Measurements from ENCODE around the gene SRSF2. TPM values are rescaled to one million over a fixed set of nuclear protein-coding genes. Genes with fewer than 3 reads are reported as not detected.
"Not testable (repeated sequence)": the region's sequence is repeated elsewhere in the genome, so short reads cannot be mapped to it uniquely, and the experiment has no call there.

The SRSF2 gene
- total and polyA plus RNA-seq, 2 experiments from 2014 or later = 123 to 165 TPM

- no peaks in the 10 kb centered on the region; the same call in 1 of the 2 replicates for H4K20me1 ChIP-seq (ENCODE audit: insufficient read depth)
- in situ Hi-C loops (cut with MboI) = no loop called here
- peak overlapping the region; percentile 25; the same call in 1 of the 2 replicates for H2AFZ ChIP-seq
- no peaks in the 10 kb centered on the region for H3K27me3 ChIP-seq (replicated peaks; ENCODE audit: insufficient read depth)
- peaks cover 100% of the 10 kb centered on the region for H3K79me2 ChIP-seq (ENCODE audit: insufficient read depth)
- DNase-seq = peak; percentile 52
- H3K4me2 ChIP-seq (ENCODE audit: unreplicated experiment) = peak overlapping the region; percentile 86
- H3K9me2 ChIP-seq (ENCODE audit: insufficient read depth) = no peaks in the 10 kb centered on the region
- peaks cover 59% of the 10 kb centered on the region for H3F3A ChIP-seq (ENCODE audit: insufficient read depth)
- no peaks in the 10 kb centered on the region for H3K36me3 ChIP-seq (ENCODE audit: low read depth)
- no peaks in the 10 kb centered on the region for H3K9me3 ChIP-seq (ENCODE audit: low read depth)
- H3K4me1 ChIP-seq (ENCODE audit: insufficient read depth) = peaks cover 68% of the 10 kb centered on the region
- no peak for TF ChIP-seq EZH2phosphoT487 (IDR thresholded peaks at IDR 0.05; ENCODE audit: insufficient read depth, low read depth)
- TF ChIP-seq EZH2 (IDR thresholded peaks at IDR 0.05; ENCODE audit: insufficient read depth, poor library complexity, severe bottlenecking) = no peak
- H3K27ac ChIP-seq = peak overlapping the region; percentile 98
- 12 to 13% methylated on average over 8 of the region's 8 CpGs for WGBS, 2 experiments (ENCODE audit: low coverage in 1 of 2, low lambda C conversion rate in 2 of 2, missing lambda C conversion rate in 2 of 2)
- H3K4me3 ChIP-seq = peak overlapping the region; percentile 67
- peak overlapping the region; percentile 86 for H3K9ac ChIP-seq
Measured at GRCh38 chr17:76700270-76700616, 36.9 kb downstream of the SRSF2 start.

GRCh38 chr17:76698466-76698977 lies 38.6 kb downstream of the SRSF2 start:
- H4K20me1 ChIP-seq (ENCODE audit: insufficient read depth); H2AFZ ChIP-seq; H3K4me2 ChIP-seq (ENCODE audit: unreplicated experiment); H3K36me3 ChIP-seq (ENCODE audit: low read depth); H3K9me3 ChIP-seq (ENCODE audit: low read depth); DNase-seq; in situ Hi-C loops (cut with MboI); H3K4me3 ChIP-seq; H3K27me3 ChIP-seq (replicated peaks; ENCODE audit: insufficient read depth); H3K9me2 ChIP-seq (ENCODE audit: insufficient read depth): not testable (repeated sequence)
- H3F3A ChIP-seq (ENCODE audit: insufficient read depth) = peaks cover 63% of the 10 kb centered on the region
- peak overlapping the region; percentile 59; the same call in 1 of the 2 replicates for H3K9ac ChIP-seq
- peak overlapping the region; percentile 98 for H3K27ac ChIP-seq
- peaks cover 100% of the 10 kb centered on the region for H3K79me2 ChIP-seq (ENCODE audit: insufficient read depth)
- WGBS, 2 experiments (ENCODE audit: low coverage in 1 of 2, low lambda C conversion rate in 2 of 2, missing lambda C conversion rate in 2 of 2) = 76 to 80% methylated on average over 7 of the region's 7 CpGs
- H3K4me1 ChIP-seq (ENCODE audit: insufficient read depth) = peaks cover 84% of the 10 kb centered on the region

DNA sequence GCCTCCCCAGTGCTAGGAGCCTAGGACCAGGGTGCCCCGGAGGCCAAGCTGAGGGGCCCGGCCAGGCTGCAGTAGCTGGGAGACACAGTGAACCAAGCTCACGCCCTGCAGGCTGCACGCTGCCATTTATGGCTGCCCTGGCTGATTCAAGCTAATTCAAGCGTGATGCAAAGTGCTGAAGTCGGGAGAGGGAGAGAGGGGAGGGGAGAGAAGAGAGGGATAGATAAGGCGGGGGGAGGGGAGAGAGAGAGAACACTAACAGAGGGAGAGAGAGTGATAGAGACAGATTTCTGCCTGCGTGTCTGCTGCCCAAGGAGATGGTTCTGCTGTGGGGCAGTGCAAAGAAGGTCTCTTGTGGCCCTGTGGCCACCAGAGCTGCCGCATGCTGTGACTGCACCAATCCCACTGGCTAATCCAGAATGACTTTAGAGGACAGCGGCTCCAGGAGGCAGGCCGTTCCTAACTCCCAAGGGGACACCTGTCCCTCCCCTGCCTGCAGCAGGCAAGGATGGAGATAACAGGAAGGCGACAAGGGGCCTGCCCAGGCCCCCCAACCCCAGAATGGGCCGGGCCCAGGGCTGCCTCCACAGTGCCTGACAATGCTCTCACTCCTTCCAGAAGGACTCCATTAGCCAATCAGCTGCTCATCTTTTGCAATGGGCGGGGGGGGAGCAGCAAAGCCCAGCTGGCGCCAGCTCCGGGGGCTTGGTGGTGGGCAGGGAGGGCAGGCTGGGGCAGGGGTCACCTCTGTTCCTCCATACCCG lies 39.2 kb downstream of the SRSF2 start:
- H3K79me2 ChIP-seq (ENCODE audit: insufficient read depth) = peaks cover 99% of the 10 kb centered on the region
- no peaks in the 10 kb centered on the region for H3K9me2 ChIP-seq (ENCODE audit: insufficient read depth)
- peaks cover 59% of the 10 kb centered on the region for H3F3A ChIP-seq (ENCODE audit: insufficient read depth)
- TF ChIP-seq EZH2 (IDR thresholded peaks at IDR 0.05; ENCODE audit: insufficient read depth, poor library complexity, severe bottlenecking) = no peak
- no peak for TF ChIP-seq EZH2phosphoT487 (IDR thresholded peaks at IDR 0.05; ENCODE audit: insufficient read depth, low read depth)
- peaks cover 90% of the 10 kb centered on the region for H3K4me1 ChIP-seq (ENCODE audit: insufficient read depth)
- 37 to 40% methylated on average over 14 to 16 of the region's 17 CpGs for WGBS, 2 experiments (ENCODE audit: low coverage in 1 of 2, low lambda C conversion rate in 2 of 2, missing lambda C conversion rate in 2 of 2)
- H4K20me1 ChIP-seq (ENCODE audit: insufficient read depth) = no peaks in the 10 kb centered on the region; the same call in 1 of the 2 replicates
- in situ Hi-C loops (cut with MboI) = no loop called here
- peak overlapping the region; percentile 21 for H3K4me2 ChIP-seq (ENCODE audit: unreplicated experiment)
- peak overlapping the region; percentile 98 for H3K27ac ChIP-seq
- peak overlapping the region; percentile 59 for H3K9ac ChIP-seq
- DNase-seq = peak; percentile 63
- no peaks in the 10 kb centered on the region for H3K9me3 ChIP-seq (ENCODE audit: low read depth)
- H2AFZ ChIP-seq = no peak overlapping the region
- H3K27me3 ChIP-seq (replicated peaks; ENCODE audit: insufficient read depth) = no peaks in the 10 kb centered on the region
- H3K36me3 ChIP-seq (ENCODE audit: low read depth) = no peaks in the 10 kb centered on the region
- no peak overlapping the region for H3K4me3 ChIP-seq

- Histone ChIP-seq H3K9ac (peak overlapping the region; percentile 59), H3K9me2 (ENCODE audit: insufficient read depth) (no peaks in the 10 kb centered on the region), H3K79me2 (ENCODE audit: insufficient read depth) (peaks cover 99% of the 10 kb centered on the region), H2AFZ (no peak overlapping the region), H3K4me2 (ENCODE audit: unreplicated experiment) (peak overlapping the region; percentile 25), H3K9me3 (ENCODE audit: low read depth) (no peaks in the 10 kb centered on the region), H3K36me3 (ENCODE audit: low read depth) (no peaks in the 10 kb centered on the region), H4K20me1 (ENCODE audit: insufficient read depth) (no peaks in the 10 kb centered on the region), H3K4me3 (no peak overlapping the region), H3K4me1 (ENCODE audit: insufficient read depth) (peaks cover 92% of the 10 kb centered on the region), H3K27me3 (replicated peaks; ENCODE audit: insufficient read depth) (no peaks in the 10 kb centered on the region), H3F3A (ENCODE audit: insufficient read depth) (peaks cover 63% of the 10 kb centered on the region), H3K27ac (peak overlapping the region; percentile 98)
- peak; percentile 84 for DNase-seq
- WGBS, 2 experiments (ENCODE audit: low coverage in 1 of 2, low lambda C conversion rate in 2 of 2, missing lambda C conversion rate in 2 of 2) = 42 to 48% methylated on average over 25 of the region's 25 CpGs
- TF ChIP-seq EZH2 (IDR thresholded peaks at IDR 0.05; ENCODE audit: insufficient read depth, poor library complexity, severe bottlenecking) (no peak), EZH2phosphoT487 (IDR thresholded peaks at IDR 0.05; ENCODE audit: insufficient read depth, low read depth) (no peak)
- in situ Hi-C loops (cut with MboI) = no loop called here
Measured at GRCh38 chr17:76696763-76697701, 40.1 kb downstream of the SRSF2 start.
